GM12891 (cell line): ENCODE data around the gene TMEM52.

Experiments used
- POLR2A ChIP-seq: IDR thresholded peaks from 2 replicates; pipeline ENCODE4 v1.6.1; 2011; ENCODE audit warnings: low read depth, low read length, control low read depth
- POLR2AphosphoS5 ChIP-seq: IDR thresholded peaks from 2 replicates; pipeline ENCODE4 v1.6.1; 2011; ENCODE audit warnings: low read depth, low read length, control low read depth

- no peak for TF ChIP-seq POLR2AphosphoS5
- TF ChIP-seq POLR2A, result no peak
Measured at GRCh38 chr1:1894354-1895059, 24.6 kb downstream of the TMEM52 start.
